HepG2 (cell line): Measurements from ENCODE around the gene PYGO2.

Experiments
- CTCF ChIP-seq: sonication (generic); formaldehyde crosslinking; IDR thresholded peaks from 2 replicates; pipeline ENCODE4 v1.5.0; 2020; ENCODE audit warnings: mild to moderate bottlenecking, missing genetic modification reagents, moderate library complexity
- EZH2 ChIP-seq: conservative IDR thresholded peaks from 2 replicates; pipeline ENCODE4 v1.6.1; 2012; ENCODE audit warnings: mild to moderate bottlenecking, low read depth, low read length, moderate library complexity
- HCFC1 ChIP-seq: fragments of 150-350 bp; IDR thresholded peaks from 2 replicates; pipeline ENCODE4 v1.6.1; 2014; ENCODE audit warnings: low read depth, low read length
- MAFK ChIP-seq, 2 experiments: IDR thresholded peaks in 1 of 2; conservative IDR thresholded peaks in 1 of 2; 2 replicates each; pipeline ENCODE4 v1.6.1; 2011; ENCODE audit warnings: improper control_type of control experiment in 2 of 2, low read length in 2 of 2
- MLXIP ChIP-seq: sonication (generic); formaldehyde crosslinking; IDR thresholded peaks from 2 replicates; pipeline ENCODE4 v1.9.0; 2021; ENCODE audit warnings: missing genetic modification reagents, borderline replicate concordance
- NBN ChIP-seq: fragments of 450-650 bp; conservative IDR thresholded peaks from 2 replicates; pipeline ENCODE4 v1.6.1; 2017
- RNF219 ChIP-seq: sonication (generic); formaldehyde crosslinking; IDR thresholded peaks from 2 replicates; pipeline ENCODE4 v1.5.0; 2020; ENCODE audit warnings: mild to moderate bottlenecking, missing genetic modification reagents
- ZNF598 ChIP-seq: sonication (generic); formaldehyde crosslinking; IDR thresholded peaks from 2 replicates; pipeline ENCODE4 v1.5.1; 2020; ENCODE audit warnings: mild to moderate bottlenecking, missing genetic modification reagents, borderline replicate concordance
- ZNF746 ChIP-seq: sonication (generic); formaldehyde crosslinking; IDR thresholded peaks from 2 replicates; pipeline ENCODE4 v1.8.0; 2022; ENCODE audit warnings: mild to moderate bottlenecking, missing genetic modification reagents
- TF ChIP-seq, protein P1 (sequence below), 2 experiments: sonication (generic) in 1 of 2; formaldehyde crosslinking in 1 of 2; IDR thresholded peaks; 2 replicates each; pipeline versions ENCODE4 v1.5.1 to v1.6.1; 2011 to 2020; ENCODE audit warnings: borderline replicate concordance in 1 of 2, low read depth in 1 of 2, low read length in 1 of 2, mild to moderate bottlenecking in 1 of 2, missing genetic modification reagents in 1 of 2, moderate library complexity in 1 of 2
- TF ChIP-seq, protein P2 (sequence below): sonication (generic); formaldehyde crosslinking; IDR thresholded peaks from 2 replicates; pipeline ENCODE4 v1.5.0; 2020; ENCODE audit warnings: missing genetic modification reagents
- TF ChIP-seq, protein P3 (sequence below), 2 experiments: IDR thresholded peaks; 2 replicates each; pipeline ENCODE4 v1.6.1; 2011 to 2012; ENCODE audit warnings: low read length in 2 of 2, borderline replicate concordance in 1 of 2, low read depth in 1 of 2, mild to moderate bottlenecking in 1 of 2, moderate library complexity in 1 of 2

DNA sequence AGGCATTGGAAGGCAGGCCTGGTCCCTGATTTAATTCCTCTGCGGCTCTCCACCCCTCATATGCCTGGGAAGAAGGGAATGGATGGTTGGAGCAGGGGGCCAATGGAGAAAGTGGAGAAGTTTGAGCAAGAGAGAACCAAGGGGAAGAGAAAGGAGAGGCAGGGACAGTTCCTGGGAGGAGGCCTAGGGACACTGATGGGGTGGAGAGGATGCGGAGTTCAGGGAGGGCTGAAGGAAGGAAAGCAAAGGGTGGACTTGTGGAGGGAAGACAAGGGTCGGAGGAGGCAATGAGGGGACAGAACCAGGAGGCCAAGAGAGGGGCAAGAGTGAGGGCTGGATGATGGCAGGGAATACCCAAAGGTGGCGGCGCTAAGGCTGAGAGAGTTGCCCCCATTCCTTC, 48.2 kb upstream of the PYGO2 start:
- TF ChIP-seq, protein P1, sequence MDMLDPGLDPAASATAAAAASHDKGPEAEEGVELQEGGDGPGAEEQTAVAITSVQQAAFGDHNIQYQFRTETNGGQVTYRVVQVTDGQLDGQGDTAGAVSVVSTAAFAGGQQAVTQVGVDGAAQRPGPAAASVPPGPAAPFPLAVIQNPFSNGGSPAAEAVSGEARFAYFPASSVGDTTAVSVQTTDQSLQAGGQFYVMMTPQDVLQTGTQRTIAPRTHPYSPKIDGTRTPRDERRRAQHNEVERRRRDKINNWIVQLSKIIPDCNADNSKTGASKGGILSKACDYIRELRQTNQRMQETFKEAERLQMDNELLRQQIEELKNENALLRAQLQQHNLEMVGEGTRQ (IDR thresholded peaks at IDR 0.05; ENCODE audit: low read depth, low read length), result no peak
- TF ChIP-seq, protein P1 (CRISPR knock-in tag; IDR thresholded peaks at IDR 0.05; ENCODE audit: borderline replicate concordance), result no peak
- TF ChIP-seq, protein P2, sequence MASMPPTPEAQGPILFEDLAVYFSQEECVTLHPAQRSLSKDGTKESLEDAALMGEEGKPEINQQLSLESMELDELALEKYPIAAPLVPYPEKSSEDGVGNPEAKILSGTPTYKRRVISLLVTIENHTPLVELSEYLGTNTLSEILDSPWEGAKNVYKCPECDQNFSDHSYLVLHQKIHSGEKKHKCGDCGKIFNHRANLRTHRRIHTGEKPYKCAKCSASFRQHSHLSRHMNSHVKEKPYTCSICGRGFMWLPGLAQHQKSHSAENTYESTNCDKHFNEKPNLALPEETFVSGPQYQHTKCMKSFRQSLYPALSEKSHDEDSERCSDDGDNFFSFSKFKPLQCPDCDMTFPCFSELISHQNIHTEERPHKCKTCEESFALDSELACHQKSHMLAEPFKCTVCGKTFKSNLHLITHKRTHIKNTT (CRISPR knock-in tag), result no peak
- TF ChIP-seq ZNF598 (no peak), EZH2 (no peak), CTCF (no peak), RNF219 (no peak), MLXIP (CRISPR knock-in tag) (no peak), NBN (no peak), MAFK (conservative IDR thresholded peaks at IDR 0.05 in 1 of 2, IDR thresholded peaks at IDR 0.05 in 1 of 2; ENCODE audit: low read length in 2 of 2) (no peak), ZNF746 (no peak), HCFC1 (no peak)
- TF ChIP-seq, protein P3, sequence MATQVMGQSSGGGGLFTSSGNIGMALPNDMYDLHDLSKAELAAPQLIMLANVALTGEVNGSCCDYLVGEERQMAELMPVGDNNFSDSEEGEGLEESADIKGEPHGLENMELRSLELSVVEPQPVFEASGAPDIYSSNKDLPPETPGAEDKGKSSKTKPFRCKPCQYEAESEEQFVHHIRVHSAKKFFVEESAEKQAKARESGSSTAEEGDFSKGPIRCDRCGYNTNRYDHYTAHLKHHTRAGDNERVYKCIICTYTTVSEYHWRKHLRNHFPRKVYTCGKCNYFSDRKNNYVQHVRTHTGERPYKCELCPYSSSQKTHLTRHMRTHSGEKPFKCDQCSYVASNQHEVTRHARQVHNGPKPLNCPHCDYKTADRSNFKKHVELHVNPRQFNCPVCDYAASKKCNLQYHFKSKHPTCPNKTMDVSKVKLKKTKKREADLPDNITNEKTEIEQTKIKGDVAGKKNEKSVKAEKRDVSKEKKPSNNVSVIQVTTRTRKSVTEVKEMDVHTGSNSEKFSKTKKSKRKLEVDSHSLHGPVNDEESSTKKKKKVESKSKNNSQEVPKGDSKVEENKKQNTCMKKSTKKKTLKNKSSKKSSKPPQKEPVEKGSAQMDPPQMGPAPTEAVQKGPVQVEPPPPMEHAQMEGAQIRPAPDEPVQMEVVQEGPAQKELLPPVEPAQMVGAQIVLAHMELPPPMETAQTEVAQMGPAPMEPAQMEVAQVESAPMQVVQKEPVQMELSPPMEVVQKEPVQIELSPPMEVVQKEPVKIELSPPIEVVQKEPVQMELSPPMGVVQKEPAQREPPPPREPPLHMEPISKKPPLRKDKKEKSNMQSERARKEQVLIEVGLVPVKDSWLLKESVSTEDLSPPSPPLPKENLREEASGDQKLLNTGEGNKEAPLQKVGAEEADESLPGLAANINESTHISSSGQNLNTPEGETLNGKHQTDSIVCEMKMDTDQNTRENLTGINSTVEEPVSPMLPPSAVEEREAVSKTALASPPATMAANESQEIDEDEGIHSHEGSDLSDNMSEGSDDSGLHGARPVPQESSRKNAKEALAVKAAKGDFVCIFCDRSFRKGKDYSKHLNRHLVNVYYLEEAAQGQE (IDR thresholded peaks at IDR 0.05; ENCODE audit: borderline replicate concordance in 1 of 2, low read depth in 1 of 2, low read length in 2 of 2), result no peak
